Measurements from ENCODE around the gene AGBL1. TPM values are rescaled to one million over a fixed set of nuclear protein-coding genes. Genes with fewer than 3 reads are reported as not detected.

AGBL1 gene
- total and polyA plus RNA-seq, 2 experiments from 2014 or later = 0.03 TPM; not detected in 1

DNA sequence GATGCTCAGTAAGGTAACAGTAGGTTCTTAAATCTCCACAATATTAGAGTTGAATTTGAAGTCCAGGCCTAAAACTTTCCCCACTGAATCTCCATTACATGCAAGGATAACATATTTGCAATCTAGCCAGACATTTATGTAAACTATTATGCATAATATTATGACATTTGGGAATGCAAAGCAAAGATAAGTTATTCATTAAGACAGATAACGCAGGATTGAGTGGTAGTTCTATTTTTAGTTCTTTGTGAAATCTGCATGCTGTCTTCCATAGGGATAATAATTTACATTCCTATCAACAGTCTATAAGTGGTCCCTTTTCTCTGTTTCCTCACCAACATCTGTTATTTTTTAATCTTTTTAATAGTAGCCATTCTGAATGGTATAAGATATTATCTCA lies 333.5 kb downstream of the AGBL1 start (continued):
- TF ChIP-seq STAT1 (IDR thresholded peaks at IDR 0.05; ENCODE audit: unreplicated experiment) (no peak), EZH2phosphoT487 (IDR thresholded peaks at IDR 0.05; ENCODE audit: unreplicated experiment) (no peak), ZNF331 (CRISPR knock-in tag; IDR thresholded peaks at IDR 0.05; ENCODE audit: low read depth) (no peak), JUNB (IDR thresholded peaks at IDR 0.05; ENCODE audit: unreplicated experiment) (no peak)

- Histone ChIP-seq H3K4me1 (ENCODE audit: insufficient read depth) (no peaks in the 10 kb centered on the region), H3K27me3 (ENCODE audit: insufficient read depth) (no peaks in the 10 kb centered on the region), H3K9me2 (ENCODE audit: insufficient read depth) (peaks cover 22% of the 10 kb centered on the region; the same call in 1 of the 2 replicates), H2AFZ (no peak overlapping the region), H3K36me3 (ENCODE audit: insufficient read depth) (no peaks in the 10 kb centered on the region), H3K27ac (ENCODE audit: low read depth) (no peak overlapping the region), H3K4me3 (no peak overlapping the region), H3K4me2 (no peak overlapping the region), H3K79me2 (replicated peaks; ENCODE audit: insufficient read depth) (no peaks in the 10 kb centered on the region), H4K20me1 (replicated peaks; ENCODE audit: insufficient read depth) (no peaks in the 10 kb centered on the region), H3F3A (replicated peaks; ENCODE audit: low read depth) (no peaks in the 10 kb centered on the region)
- no peak for DNase-seq (ENCODE audit: low spot score)
- 0 out of 3 replicates have a peak, but pooled peaks cover 3% of the 10 kb centered on the region for H3K36me3 Mint-ChIP-seq (ENCODE audit: low read depth)
- no peak overlapping the region for H3K27ac Mint-ChIP-seq
- H3K4me3 Mint-ChIP-seq = no peak overlapping the region
- no peaks in the 10 kb centered on the region for H3K27me3 Mint-ChIP-seq (ENCODE audit: insufficient read depth, low read depth, poor library complexity)
- TF ChIP-seq EZH2 (IDR thresholded peaks at IDR 0.05; ENCODE audit: low read depth, unreplicated experiment) (no peak), NANOG (IDR thresholded peaks at IDR 0.05; ENCODE audit: borderline replicate concordance) (no peak), POLR2AphosphoS5 (IDR thresholded peaks at IDR 0.05; ENCODE audit: low read depth) (no peak), ZNF114 (CRISPR knock-in tag; IDR thresholded peaks at IDR 0.05) (no peak), ZNF331 (CRISPR knock-in tag; IDR thresholded peaks at IDR 0.05; ENCODE audit: low read depth) (no peak), CREB1 (CRISPR knock-in tag; IDR thresholded peaks at IDR 0.05; ENCODE audit: low read depth) (no peak), JUNB (IDR thresholded peaks at IDR 0.05; ENCODE audit: unreplicated experiment) (no peak), EZH2phosphoT487 (IDR thresholded peaks at IDR 0.05; ENCODE audit: unreplicated experiment) (no peak)
- TF ChIP-seq, protein P1, sequence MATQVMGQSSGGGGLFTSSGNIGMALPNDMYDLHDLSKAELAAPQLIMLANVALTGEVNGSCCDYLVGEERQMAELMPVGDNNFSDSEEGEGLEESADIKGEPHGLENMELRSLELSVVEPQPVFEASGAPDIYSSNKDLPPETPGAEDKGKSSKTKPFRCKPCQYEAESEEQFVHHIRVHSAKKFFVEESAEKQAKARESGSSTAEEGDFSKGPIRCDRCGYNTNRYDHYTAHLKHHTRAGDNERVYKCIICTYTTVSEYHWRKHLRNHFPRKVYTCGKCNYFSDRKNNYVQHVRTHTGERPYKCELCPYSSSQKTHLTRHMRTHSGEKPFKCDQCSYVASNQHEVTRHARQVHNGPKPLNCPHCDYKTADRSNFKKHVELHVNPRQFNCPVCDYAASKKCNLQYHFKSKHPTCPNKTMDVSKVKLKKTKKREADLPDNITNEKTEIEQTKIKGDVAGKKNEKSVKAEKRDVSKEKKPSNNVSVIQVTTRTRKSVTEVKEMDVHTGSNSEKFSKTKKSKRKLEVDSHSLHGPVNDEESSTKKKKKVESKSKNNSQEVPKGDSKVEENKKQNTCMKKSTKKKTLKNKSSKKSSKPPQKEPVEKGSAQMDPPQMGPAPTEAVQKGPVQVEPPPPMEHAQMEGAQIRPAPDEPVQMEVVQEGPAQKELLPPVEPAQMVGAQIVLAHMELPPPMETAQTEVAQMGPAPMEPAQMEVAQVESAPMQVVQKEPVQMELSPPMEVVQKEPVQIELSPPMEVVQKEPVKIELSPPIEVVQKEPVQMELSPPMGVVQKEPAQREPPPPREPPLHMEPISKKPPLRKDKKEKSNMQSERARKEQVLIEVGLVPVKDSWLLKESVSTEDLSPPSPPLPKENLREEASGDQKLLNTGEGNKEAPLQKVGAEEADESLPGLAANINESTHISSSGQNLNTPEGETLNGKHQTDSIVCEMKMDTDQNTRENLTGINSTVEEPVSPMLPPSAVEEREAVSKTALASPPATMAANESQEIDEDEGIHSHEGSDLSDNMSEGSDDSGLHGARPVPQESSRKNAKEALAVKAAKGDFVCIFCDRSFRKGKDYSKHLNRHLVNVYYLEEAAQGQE (IDR thresholded peaks at IDR 0.05; ENCODE audit: unreplicated experiment) = no peak
- TF ChIP-seq, protein P2, sequence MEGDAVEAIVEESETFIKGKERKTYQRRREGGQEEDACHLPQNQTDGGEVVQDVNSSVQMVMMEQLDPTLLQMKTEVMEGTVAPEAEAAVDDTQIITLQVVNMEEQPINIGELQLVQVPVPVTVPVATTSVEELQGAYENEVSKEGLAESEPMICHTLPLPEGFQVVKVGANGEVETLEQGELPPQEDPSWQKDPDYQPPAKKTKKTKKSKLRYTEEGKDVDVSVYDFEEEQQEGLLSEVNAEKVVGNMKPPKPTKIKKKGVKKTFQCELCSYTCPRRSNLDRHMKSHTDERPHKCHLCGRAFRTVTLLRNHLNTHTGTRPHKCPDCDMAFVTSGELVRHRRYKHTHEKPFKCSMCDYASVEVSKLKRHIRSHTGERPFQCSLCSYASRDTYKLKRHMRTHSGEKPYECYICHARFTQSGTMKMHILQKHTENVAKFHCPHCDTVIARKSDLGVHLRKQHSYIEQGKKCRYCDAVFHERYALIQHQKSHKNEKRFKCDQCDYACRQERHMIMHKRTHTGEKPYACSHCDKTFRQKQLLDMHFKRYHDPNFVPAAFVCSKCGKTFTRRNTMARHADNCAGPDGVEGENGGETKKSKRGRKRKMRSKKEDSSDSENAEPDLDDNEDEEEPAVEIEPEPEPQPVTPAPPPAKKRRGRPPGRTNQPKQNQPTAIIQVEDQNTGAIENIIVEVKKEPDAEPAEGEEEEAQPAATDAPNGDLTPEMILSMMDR (conservative IDR thresholded peaks at IDR 0.05; ENCODE audit: low read depth in 2 of 2) = no peak
- TF ChIP-seq, protein P3, sequence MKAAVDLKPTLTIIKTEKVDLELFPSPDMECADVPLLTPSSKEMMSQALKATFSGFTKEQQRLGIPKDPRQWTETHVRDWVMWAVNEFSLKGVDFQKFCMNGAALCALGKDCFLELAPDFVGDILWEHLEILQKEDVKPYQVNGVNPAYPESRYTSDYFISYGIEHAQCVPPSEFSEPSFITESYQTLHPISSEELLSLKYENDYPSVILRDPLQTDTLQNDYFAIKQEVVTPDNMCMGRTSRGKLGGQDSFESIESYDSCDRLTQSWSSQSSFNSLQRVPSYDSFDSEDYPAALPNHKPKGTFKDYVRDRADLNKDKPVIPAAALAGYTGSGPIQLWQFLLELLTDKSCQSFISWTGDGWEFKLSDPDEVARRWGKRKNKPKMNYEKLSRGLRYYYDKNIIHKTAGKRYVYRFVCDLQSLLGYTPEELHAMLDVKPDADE (IDR thresholded peaks at IDR 0.05) = no peak
- TF ChIP-seq, protein P4, sequence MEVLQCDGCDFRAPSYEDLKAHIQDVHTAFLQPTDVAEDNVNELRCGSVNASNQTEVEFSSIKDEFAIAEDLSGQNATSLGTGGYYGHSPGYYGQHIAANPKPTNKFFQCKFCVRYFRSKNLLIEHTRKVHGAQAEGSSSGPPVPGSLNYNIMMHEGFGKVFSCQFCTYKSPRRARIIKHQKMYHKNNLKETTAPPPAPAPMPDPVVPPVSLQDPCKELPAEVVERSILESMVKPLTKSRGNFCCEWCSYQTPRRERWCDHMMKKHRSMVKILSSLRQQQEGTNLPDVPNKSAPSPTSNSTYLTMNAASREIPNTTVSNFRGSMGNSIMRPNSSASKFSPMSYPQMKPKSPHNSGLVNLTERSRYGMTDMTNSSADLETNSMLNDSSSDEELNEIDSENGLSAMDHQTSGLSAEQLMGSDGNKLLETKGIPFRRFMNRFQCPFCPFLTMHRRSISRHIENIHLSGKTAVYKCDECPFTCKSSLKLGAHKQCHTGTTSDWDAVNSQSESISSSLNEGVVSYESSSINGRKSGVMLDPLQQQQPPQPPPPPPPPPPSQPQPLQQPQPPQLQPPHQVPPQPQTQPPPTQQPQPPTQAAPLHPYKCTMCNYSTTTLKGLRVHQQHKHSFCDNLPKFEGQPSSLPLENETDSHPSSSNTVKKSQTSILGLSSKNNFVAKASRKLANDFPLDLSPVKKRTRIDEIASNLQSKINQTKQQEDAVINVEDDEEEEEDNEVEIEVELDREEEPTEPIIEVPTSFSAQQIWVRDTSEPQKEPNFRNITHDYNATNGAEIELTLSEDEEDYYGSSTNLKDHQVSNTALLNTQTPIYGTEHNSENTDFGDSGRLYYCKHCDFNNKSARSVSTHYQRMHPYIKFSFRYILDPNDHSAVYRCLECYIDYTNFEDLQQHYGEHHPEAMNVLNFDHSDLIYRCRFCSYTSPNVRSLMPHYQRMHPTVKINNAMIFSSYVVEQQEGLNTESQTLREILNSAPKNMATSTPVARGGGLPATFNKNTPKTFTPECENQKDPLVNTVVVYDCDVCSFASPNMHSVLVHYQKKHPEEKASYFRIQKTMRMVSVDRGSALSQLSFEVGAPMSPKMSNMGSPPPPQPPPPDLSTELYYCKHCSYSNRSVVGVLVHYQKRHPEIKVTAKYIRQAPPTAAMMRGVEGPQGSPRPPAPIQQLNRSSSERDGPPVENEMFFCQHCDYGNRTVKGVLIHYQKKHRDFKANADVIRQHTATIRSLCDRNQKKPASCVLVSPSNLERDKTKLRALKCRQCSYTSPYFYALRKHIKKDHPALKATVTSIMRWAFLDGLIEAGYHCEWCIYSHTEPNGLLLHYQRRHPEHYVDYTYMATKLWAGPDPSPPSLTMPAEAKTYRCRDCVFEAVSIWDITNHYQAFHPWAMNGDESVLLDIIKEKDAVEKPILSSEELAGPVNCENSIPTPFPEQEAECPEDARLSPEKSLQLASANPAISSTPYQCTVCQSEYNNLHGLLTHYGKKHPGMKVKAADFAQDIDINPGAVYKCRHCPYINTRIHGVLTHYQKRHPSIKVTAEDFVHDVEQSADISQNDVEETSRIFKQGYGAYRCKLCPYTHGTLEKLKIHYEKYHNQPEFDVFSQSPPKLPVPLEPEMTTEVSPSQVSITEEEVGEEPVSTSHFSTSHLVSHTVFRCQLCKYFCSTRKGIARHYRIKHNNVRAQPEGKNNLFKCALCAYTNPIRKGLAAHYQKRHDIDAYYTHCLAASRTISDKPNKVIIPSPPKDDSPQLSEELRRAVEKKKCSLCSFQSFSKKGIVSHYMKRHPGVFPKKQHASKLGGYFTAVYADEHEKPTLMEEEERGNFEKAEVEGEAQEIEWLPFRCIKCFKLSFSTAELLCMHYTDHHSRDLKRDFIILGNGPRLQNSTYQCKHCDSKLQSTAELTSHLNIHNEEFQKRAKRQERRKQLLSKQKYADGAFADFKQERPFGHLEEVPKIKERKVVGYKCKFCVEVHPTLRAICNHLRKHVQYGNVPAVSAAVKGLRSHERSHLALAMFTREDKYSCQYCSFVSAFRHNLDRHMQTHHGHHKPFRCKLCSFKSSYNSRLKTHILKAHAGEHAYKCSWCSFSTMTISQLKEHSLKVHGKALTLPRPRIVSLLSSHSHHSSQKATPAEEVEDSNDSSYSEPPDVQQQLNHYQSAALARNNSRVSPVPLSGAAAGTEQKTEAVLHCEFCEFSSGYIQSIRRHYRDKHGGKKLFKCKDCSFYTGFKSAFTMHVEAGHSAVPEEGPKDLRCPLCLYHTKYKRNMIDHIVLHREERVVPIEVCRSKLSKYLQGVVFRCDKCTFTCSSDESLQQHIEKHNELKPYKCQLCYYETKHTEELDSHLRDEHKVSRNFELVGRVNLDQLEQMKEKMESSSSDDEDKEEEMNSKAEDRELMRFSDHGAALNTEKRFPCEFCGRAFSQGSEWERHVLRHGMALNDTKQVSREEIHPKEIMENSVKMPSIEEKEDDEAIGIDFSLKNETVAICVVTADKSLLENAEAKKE (CRISPR knock-in tag; IDR thresholded peaks at IDR 0.05) = no peak
- H3K9me3 Mint-ChIP-seq = peaks cover 10% of the 10 kb centered on the region; the same call in 2 of the 3 replicates
- no peaks in the 10 kb centered on the region for H3K4me1 Mint-ChIP-seq
- no peak for ATAC-seq
Measured at GRCh38 chr15:86425746-86426145, 346.1 kb downstream of the AGBL1 start.

All from GM23338 (cell line).